Immature natural killer cell (primary cell): ENCODE data around the gene TANC1. TPM values are rescaled to one million over a fixed set of nuclear protein-coding genes. Genes with fewer than 3 reads are reported as not detected.
"Not testable (repeated sequence)": the region's sequence is repeated elsewhere in the genome, so short reads cannot be mapped to it uniquely, and the experiment has no call there.

Experiments used
- DNase-seq, 3 donors: peaks; one replicate each; pipeline ENCODE4 v3.0.0; 2022; ENCODE audit warnings: mixed read lengths in 1 of 3
- H3K27ac Mint-ChIP-seq, 6 donors: one replicate each; pipeline ENCODE4 v1.8.0; 2020; ENCODE audit warnings: mixed read lengths in 6 of 6, mild to moderate bottlenecking in 5 of 6, inconsistent platforms in 4 of 6, moderate library complexity in 3 of 6
- H3K27me3 Mint-ChIP-seq, 3 donors: one replicate each; pipeline ENCODE4 v1.8.0; 2020 to 2021; ENCODE audit warnings: low read depth in 3 of 3, mild to moderate bottlenecking in 3 of 3, mixed read lengths in 3 of 3, moderate library complexity in 3 of 3, inconsistent platforms in 1 of 3
- H3K36me3 Mint-ChIP-seq, 3 donors: one replicate each; pipeline ENCODE4 v1.8.0; 2020; ENCODE audit warnings: mixed read lengths in 3 of 3, inconsistent platforms in 2 of 3, mild to moderate bottlenecking in 2 of 3
- H3K4me1 Mint-ChIP-seq, 2 donors: one replicate each; pipeline ENCODE4 v1.8.0; 2020; ENCODE audit warnings: inconsistent platforms in 2 of 2, mild to moderate bottlenecking in 2 of 2, mixed read lengths in 2 of 2, moderate library complexity in 1 of 2
- H3K4me3 Mint-ChIP-seq, 5 donors: one replicate each; pipeline ENCODE4 v1.8.0; 2020; ENCODE audit warnings: mild to moderate bottlenecking in 5 of 5, mixed read lengths in 5 of 5, inconsistent platforms in 3 of 5, moderate library complexity in 3 of 5
- H3K9me3 Mint-ChIP-seq, 6 donors: one replicate each; pipeline ENCODE4 v1.8.0; 2020; ENCODE audit warnings: mild to moderate bottlenecking in 6 of 6, mixed read lengths in 6 of 6, inconsistent platforms in 4 of 6, moderate library complexity in 3 of 6
- polyA plus RNA-seq, 3 donors: library from polyadenylated mRNA; unstranded; fragments of 300-500 nt; fragmentation: Illumina TruSeq; gene quantifications; one replicate each; pipeline ENCODE4 v1.2.3, GENCODE V29; 2021

The TANC1 gene
- polyA plus RNA-seq, 3 donors from 2014 or later: 0.41 to 0.46 TPM; not detected in 1

- Mint-ChIP-seq H3K36me3 (no peaks in the 10 kb centered on the region), H3K27me3 (peaks cover 0 to 3% (median 3%) of the 10 kb centered on the region in 3 donors), H3K27ac (no peak overlapping the region), H3K4me1 (peaks cover 40 to 59% of the 10 kb centered on the region in 2 donors), H3K9me3 (no peaks in the 10 kb centered on the region), H3K4me3 (no peak overlapping the region)
- no peak for DNase-seq
Observed at GRCh38 chr2:159089543-159089942, 121.1 kb downstream of the TANC1 start.

- H3K36me3 Mint-ChIP-seq: peaks cover 0 to under 1% (median 0%) of the 10 kb centered on the region in 3 donors
- peaks cover 0 to 1% (median under 1%) of the 10 kb centered on the region in 6 donors for H3K9me3 Mint-ChIP-seq
- peaks cover 40 to 59% of the 10 kb centered on the region in 2 donors for H3K4me1 Mint-ChIP-seq
- DNase-seq: no peak
- H3K4me3 Mint-ChIP-seq: peak overlapping the region; percentile 21 to 64 (median 36)
- H3K27ac Mint-ChIP-seq: no peak overlapping the region
- H3K27me3 Mint-ChIP-seq: peaks cover 0 to 3% (median 3%) of the 10 kb centered on the region in 3 donors
Observed at GRCh38 chr2:159090514-159091201, 122.2 kb downstream of the TANC1 start.

GRCh38 chr2:159091381-159091780, 122.9 kb downstream of the TANC1 start:
- Mint-ChIP-seq H3K4me3 (peak overlapping the region in 3 of 5 donors; percentile 33 to 55 (median 53)), H3K9me3 (peaks cover 4 to 9% (median 7%) of the 10 kb centered on the region in 6 donors), H3K27ac (peak overlapping the region in 2 of 6 donors; percentile 5 to 32), H3K36me3 (peaks cover 2 to 5% (median 4%) of the 10 kb centered on the region in 3 donors), H3K4me1 (peaks cover 38 to 55% of the 10 kb centered on the region in 2 donors), H3K27me3 (peaks cover 0 to 3% (median 3%) of the 10 kb centered on the region in 3 donors)
- no peak for DNase-seq

GRCh38 chr2:159091976-159092375, 123.5 kb downstream of the TANC1 start:
- Mint-ChIP-seq H3K36me3 (peaks cover 5 to 10% (median 8%) of the 10 kb centered on the region in 3 donors), H3K4me1 (peaks cover 35 to 49% of the 10 kb centered on the region in 2 donors), H3K9me3 (peaks cover 4 to 14% (median 12%) of the 10 kb centered on the region in 6 donors), H3K27me3 (peaks cover 2 to 4% (median 3%) of the 10 kb centered on the region in 3 donors), H3K27ac (peak overlapping the region in 4 of 6 donors; percentile 1 to 81 (median 18)), H3K4me3 (peak overlapping the region; percentile 14 to 55 (median 38))
- DNase-seq: no peak

GRCh38 chr2:159093497-159093896, 125.1 kb downstream of the TANC1 start:
- Mint-ChIP-seq H3K4me3 (no peak overlapping the region), H3K27ac (peak overlapping the region in 4 of 6 donors; percentile 3 to 56 (median 16))

GRCh38 chr2:159094173-159094737, 125.8 kb downstream of the TANC1 start:
- Mint-ChIP-seq H3K4me1 (peaks cover 35 to 42% of the 10 kb centered on the region in 2 donors), H3K27me3 (peaks cover 2 to 4% (median 3%) of the 10 kb centered on the region in 3 donors), H3K9me3 (peaks cover 4 to 15% (median 12%) of the 10 kb centered on the region in 6 donors), H3K27ac (no peak overlapping the region), H3K36me3 (peaks cover 5 to 11% (median 8%) of the 10 kb centered on the region in 3 donors), H3K4me3 (no peak overlapping the region)
- DNase-seq: no peak

More at GRCh38 chr2:159093497-159093896, 125.1 kb downstream of the TANC1 start:
- no peak for DNase-seq
- Mint-ChIP-seq H3K36me3 (peaks cover 5 to 11% (median 8%) of the 10 kb centered on the region in 3 donors), H3K4me1 (peaks cover 35 to 42% of the 10 kb centered on the region in 2 donors), H3K27me3 (peaks cover 2 to 3% (median 3%) of the 10 kb centered on the region in 3 donors), H3K9me3 (peaks cover 4 to 15% (median 12%) of the 10 kb centered on the region in 6 donors)

- H3K27me3 Mint-ChIP-seq: peaks cover 2 to 4% (median 3%) of the 10 kb centered on the region in 3 donors
- H3K36me3 Mint-ChIP-seq: peaks cover 5 to 11% (median 8%) of the 10 kb centered on the region in 3 donors
- H3K9me3 Mint-ChIP-seq: peaks cover 4 to 15% (median 12%) of the 10 kb centered on the region in 6 donors
- peak overlapping the region in 1 of 6 donors; percentile 1 for H3K27ac Mint-ChIP-seq
- no peak for DNase-seq
- peaks cover 29 to 37% of the 10 kb centered on the region in 2 donors for H3K4me1 Mint-ChIP-seq
- H3K4me3 Mint-ChIP-seq: no peak overlapping the region
Observed at GRCh38 chr2:159095813-159096212, 127.4 kb downstream of the TANC1 start.

GRCh38 chr2:159096302-159096855, 127.9 kb downstream of the TANC1 start:
- H3K27me3 Mint-ChIP-seq, H3K27ac Mint-ChIP-seq: not testable (repeated sequence)
- peaks cover 4 to 15% (median 12%) of the 10 kb centered on the region in 6 donors for H3K9me3 Mint-ChIP-seq

GRCh38 chr2:159096901-159097300, 128.5 kb downstream of the TANC1 start:
- Mint-ChIP-seq H3K27ac (peak overlapping the region in 1 of 6 donors; percentile 2), H3K27me3 (peaks cover 2 to 4% (median 3%) of the 10 kb centered on the region in 3 donors), H3K9me3 (peaks cover 4 to 15% (median 12%) of the 10 kb centered on the region in 6 donors), H3K4me1 (peaks cover 18 to 26% of the 10 kb centered on the region in 2 donors), H3K4me3 (no peak overlapping the region), H3K36me3 (peaks cover 5 to 11% (median 8%) of the 10 kb centered on the region in 3 donors)
- DNase-seq: no peak

More at GRCh38 chr2:159096302-159096855, 127.9 kb downstream of the TANC1 start:
- peaks cover 23 to 31% of the 10 kb centered on the region in 2 donors for H3K4me1 Mint-ChIP-seq
- H3K4me3 Mint-ChIP-seq, DNase-seq: not testable (repeated sequence)
- H3K36me3 Mint-ChIP-seq: peaks cover 5 to 11% (median 8%) of the 10 kb centered on the region in 3 donors

- DNase-seq: no peak
- H3K27me3 Mint-ChIP-seq: peaks cover 2 to 3% (median 2%) of the 10 kb centered on the region in 3 donors
- no peak overlapping the region for H3K4me3 Mint-ChIP-seq
- peaks cover 7 to 11% of the 10 kb centered on the region in 2 donors for H3K4me1 Mint-ChIP-seq
- no peak overlapping the region for H3K27ac Mint-ChIP-seq
- peaks cover 4 to 15% (median 12%) of the 10 kb centered on the region in 6 donors for H3K9me3 Mint-ChIP-seq
- H3K36me3 Mint-ChIP-seq: peaks cover 5 to 11% (median 8%) of the 10 kb centered on the region in 3 donors
Observed at GRCh38 chr2:159098361-159098760, 129.9 kb downstream of the TANC1 start.

- no peak overlapping the region for H3K4me3 Mint-ChIP-seq
- DNase-seq: no peak
- H3K4me1 Mint-ChIP-seq: peaks cover 2 to 5% of the 10 kb centered on the region in 2 donors
- peaks cover 5 to 11% (median 8%) of the 10 kb centered on the region in 3 donors for H3K36me3 Mint-ChIP-seq
- H3K27me3 Mint-ChIP-seq: peaks cover 2% of the 10 kb centered on the region in 3 donors
- peaks cover 4 to 15% (median 12%) of the 10 kb centered on the region in 6 donors for H3K9me3 Mint-ChIP-seq
- H3K27ac Mint-ChIP-seq: no peak overlapping the region
Observed at GRCh38 chr2:159098921-159099411, 130.5 kb downstream of the TANC1 start.

GRCh38 chr2:159101755-159102489, 133.5 kb downstream of the TANC1 start:
- no peaks in the 10 kb centered on the region for H3K4me1 Mint-ChIP-seq
- no peak overlapping the region for H3K27ac Mint-ChIP-seq
- peaks cover 0 to 2% (median 0%) of the 10 kb centered on the region in 6 donors for H3K9me3 Mint-ChIP-seq
- peaks cover 0 to 2% (median 0%) of the 10 kb centered on the region in 3 donors for H3K27me3 Mint-ChIP-seq
- H3K4me3 Mint-ChIP-seq: no peak overlapping the region
- H3K36me3 Mint-ChIP-seq: peaks cover 0 to 1% (median 0%) of the 10 kb centered on the region in 3 donors
- no peak for DNase-seq

- no peak overlapping the region for H3K4me3 Mint-ChIP-seq
- H3K27me3 Mint-ChIP-seq: peaks cover 0 to 2% (median 0%) of the 10 kb centered on the region in 3 donors
- no peak for DNase-seq
- no peak overlapping the region for H3K27ac Mint-ChIP-seq
- no peaks in the 10 kb centered on the region for H3K4me1 Mint-ChIP-seq
- peaks cover 0 to 2% (median 0%) of the 10 kb centered on the region in 6 donors for H3K9me3 Mint-ChIP-seq
- H3K36me3 Mint-ChIP-seq: no peaks in the 10 kb centered on the region
Observed at GRCh38 chr2:159103411-159103810, 135.0 kb downstream of the TANC1 start.
